Neural cell (in vitro differentiated cells): Measurements from ENCODE around the gene RNF8. TPM values are rescaled to one million over a fixed set of nuclear protein-coding genes. Genes with fewer than 3 reads are reported as not detected.
"Not testable (repeated sequence)": the region's sequence is repeated elsewhere in the genome, so short reads cannot be mapped to it uniquely, and the experiment has no call there.

Source experiments
- H2AFZ ChIP-seq: fragments of 200-600, 300-800 bp; sonication (generic), shearing (Covaris generic); 2 replicates; pipeline ENCODE4 v1.6.0; 2014; ENCODE audit warnings: low read depth, mild to moderate bottlenecking, antibody characterized with exemption, low read length, moderate library complexity
- H3F3A ChIP-seq: fragments of 200-600 bp; shearing (Covaris generic); 2 replicates; pipeline ENCODE4 v1.6.1; 2016; ENCODE audit warnings: mild to moderate bottlenecking, moderate library complexity, mixed read lengths, antibody characterized with exemption, low read length; ENCODE audit not compliant: insufficient read depth, poor library complexity, severe bottlenecking
- H3K27ac ChIP-seq: fragments of 200-600, 300-800 bp; sonication (generic), shearing (Covaris generic); 2 replicates; pipeline ENCODE4 v1.5.1; 2014; ENCODE audit warnings: mild to moderate bottlenecking, low read length, moderate library complexity
- H3K27me3 ChIP-seq: fragments of 300-800, 200-600 bp; sonication (generic), shearing (Covaris generic); 2 replicates; pipeline ENCODE4 v1.6.0; 2014; ENCODE audit warnings: mild to moderate bottlenecking, low read depth, low read length, moderate library complexity; ENCODE audit not compliant: insufficient read depth
- H3K36me3 ChIP-seq: fragments of 300-800, 200-600 bp; sonication (generic), shearing (Covaris generic); 2 replicates; pipeline ENCODE4 v1.5.1; 2014; ENCODE audit warnings: mild to moderate bottlenecking, antibody characterized with exemption, low read length, moderate library complexity; ENCODE audit not compliant: insufficient read depth
- H3K4me2 ChIP-seq: fragments of 300-800, 200-600 bp; sonication (generic), shearing (Covaris generic); 2 replicates; pipeline ENCODE4 v1.6.0; 2014; ENCODE audit warnings: mild to moderate bottlenecking, low read length
- H3K4me3 ChIP-seq: fragments of 300-800, 200-600 bp; sonication (generic), shearing (Covaris generic); 2 replicates; pipeline ENCODE4 v1.5.1; 2014; ENCODE audit warnings: mild to moderate bottlenecking, low read length, moderate library complexity
- H3K79me2 ChIP-seq: fragments of 200-600 bp; shearing (Covaris generic); replicated peaks from 2 replicates; pipeline ENCODE4 v1.6.0; 2014; ENCODE audit warnings: mild to moderate bottlenecking, low read length, moderate library complexity; ENCODE audit not compliant: insufficient read depth
- H3K9ac ChIP-seq: fragments of 300-800, 200-600 bp; sonication (generic), shearing (Covaris generic); 2 replicates; pipeline ENCODE4 v1.6.1; 2016; ENCODE audit warnings: mild to moderate bottlenecking, low read length, mixed read lengths
- H3K9me2 ChIP-seq: fragments of 200-600 bp; shearing (Covaris generic); 2 replicates; pipeline ENCODE4 v1.6.1; 2016; ENCODE audit warnings: mild to moderate bottlenecking, low read length, mixed read lengths; ENCODE audit not compliant: insufficient read depth
- H3K9me3 ChIP-seq: fragments of 200-600, 300-800 bp; sonication (generic), shearing (Covaris generic); 2 replicates; pipeline ENCODE4 v1.6.1; 2016; ENCODE audit warnings: mild to moderate bottlenecking, mixed run types, low read length, moderate library complexity, mixed read lengths
- H4K20me1 ChIP-seq: fragments of 200-600 bp; shearing (Covaris generic); 2 replicates; pipeline ENCODE4 v1.6.1; 2016; ENCODE audit warnings: mild to moderate bottlenecking, mixed run types; ENCODE audit not compliant: insufficient read depth
- CTCF ChIP-seq: fragments of 450-650 bp; IDR thresholded peaks from 2 replicates; pipeline ENCODE4 v1.5.1; 2014; ENCODE audit warnings: antibody characterized with exemption, mild to moderate bottlenecking, moderate library complexity; ENCODE audit not compliant: poor library complexity, severe bottlenecking
- EP300 ChIP-seq: fragments of 450-650 bp; conservative IDR thresholded peaks from 2 replicates; pipeline ENCODE4 v1.6.1; 2014; ENCODE audit warnings: antibody characterized with exemption, mild to moderate bottlenecking, moderate library complexity; ENCODE audit not compliant: poor library complexity, severe bottlenecking
- EZH2 ChIP-seq: fragments of 200-600, 300-800 bp; shearing (Covaris generic), sonication (generic); IDR thresholded peaks from 2 replicates; pipeline ENCODE4 v1.6.1; 2014; ENCODE audit warnings: antibody characterized with exemption, low read length, borderline replicate concordance, mild to moderate bottlenecking; ENCODE audit not compliant: insufficient read depth, poor library complexity, severe bottlenecking
- MXI1 ChIP-seq: fragments of 450-650 bp; conservative IDR thresholded peaks from 2 replicates; pipeline ENCODE4 v1.6.1; 2014; ENCODE audit warnings: antibody characterized with exemption, mild to moderate bottlenecking; ENCODE audit not compliant: poor library complexity, severe bottlenecking
- POLR2AphosphoS5 ChIP-seq: IDR thresholded peaks from 2 replicates; pipeline ENCODE4 v1.6.1; 2012
- RAD21 ChIP-seq: fragments of 450-650 bp; conservative IDR thresholded peaks from 2 replicates; pipeline ENCODE4 v1.6.1; 2014; ENCODE audit warnings: antibody characterized with exemption, mild to moderate bottlenecking, moderate library complexity
- REST ChIP-seq: IDR thresholded peaks from 2 replicates; pipeline ENCODE4 v1.6.1; 2012; ENCODE audit warnings: borderline replicate concordance
- SMC3 ChIP-seq: fragments of 450-650 bp; conservative IDR thresholded peaks from 2 replicates; pipeline ENCODE4 v1.6.1; 2014; ENCODE audit warnings: antibody characterized with exemption, mild to moderate bottlenecking, moderate library complexity; ENCODE audit not compliant: poor library complexity
- TAF1 ChIP-seq: IDR thresholded peaks from 2 replicates; pipeline ENCODE4 v1.6.1; 2012; ENCODE audit warnings: low read depth
- polyA plus RNA-seq: library from polyadenylated mRNA; depleted of rRNA; stranded (reverse); fragments of >200 nt; gene quantifications from 2 replicates; pipeline ENCODE4 v1.2.3, GENCODE V29; 2014

RNF8 gene
- polyA plus RNA-seq, 1 donor from 2014 or later: 54.0 TPM

GRCh38 chr6:37399131-37399530, 45.3 kb downstream of the RNF8 start:
- Histone ChIP-seq H3K4me3 (no peak overlapping the region), H3K9me2 (no peaks in the 10 kb centered on the region), H3K36me3 (no peaks in the 10 kb centered on the region), H3F3A (no peaks in the 10 kb centered on the region), H4K20me1 (no peaks in the 10 kb centered on the region), H2AFZ (no peak overlapping the region), H3K9ac (no peak overlapping the region), H3K9me3 (no peaks in the 10 kb centered on the region), H3K79me2 (no peaks in the 10 kb centered on the region), H3K27ac (no peak overlapping the region), H3K27me3 (no peaks in the 10 kb centered on the region), H3K4me2 (no peak overlapping the region)
- TF ChIP-seq REST (no peak), CTCF (no peak), EP300 (no peak), POLR2AphosphoS5 (no peak), TAF1 (no peak), SMC3 (no peak), RAD21 (no peak), EZH2 (no peak)

- Histone ChIP-seq H3K27ac (no peak overlapping the region), H4K20me1 (no peaks in the 10 kb centered on the region), H3K9me3 (no peaks in the 10 kb centered on the region), H2AFZ (no peak overlapping the region), H3K9ac (no peak overlapping the region), H3K4me3 (no peak overlapping the region), H3K36me3 (no peaks in the 10 kb centered on the region), H3F3A (no peaks in the 10 kb centered on the region), H3K9me2 (no peaks in the 10 kb centered on the region), H3K79me2 (no peaks in the 10 kb centered on the region), H3K4me2 (no peak overlapping the region), H3K27me3 (no peaks in the 10 kb centered on the region)
- TF ChIP-seq EP300: no peak
- TF ChIP-seq MXI1: no peak
- no peak for TF ChIP-seq REST
- TF ChIP-seq TAF1: no peak
- no peak for TF ChIP-seq POLR2AphosphoS5
- TF ChIP-seq RAD21: no peak
- no peak for TF ChIP-seq EZH2
- TF ChIP-seq SMC3: no peak
- TF ChIP-seq CTCF: no peak
Measured at GRCh38 chr6:37399795-37400490, 46.2 kb downstream of the RNF8 start.

GRCh38 chr6:37401658-37402057, 47.9 kb downstream of the RNF8 start:
- not testable (repeated sequence) for H3K4me3 ChIP-seq, H3K9ac ChIP-seq, H4K20me1 ChIP-seq, H3K79me2 ChIP-seq, H3K9me3 ChIP-seq, H3K27me3 ChIP-seq, H3K9me2 ChIP-seq, H3K36me3 ChIP-seq, H3F3A ChIP-seq, H3K27ac ChIP-seq, H3K4me2 ChIP-seq, H2AFZ ChIP-seq
